OCI-LY1 (cell line): ENCODE results near the gene CSNK1A1.

Experiments
- H2AFZ ChIP-seq: fragments of 200-600 bp; sonication (generic), shearing (Covaris generic); 2 replicates; pipeline ENCODE4 v1.6.0; 2014; ENCODE audit warnings: antibody characterized with exemption, mild to moderate bottlenecking, low read length
- H3F3A ChIP-seq: fragments of 200-600 bp; sonication (generic), shearing (Covaris generic); 2 replicates; pipeline ENCODE4 v1.6.0; 2014; ENCODE audit warnings: mild to moderate bottlenecking, antibody characterized with exemption, low read length, moderate library complexity; ENCODE audit not compliant: insufficient read depth
- H3K27ac ChIP-seq: fragments of 200-600 bp; sonication (generic); 2 replicates; pipeline ENCODE4 v1.5.1; 2014; ENCODE audit warnings: low read length, mixed run types, mild to moderate bottlenecking, low read depth; ENCODE audit not compliant: poor library complexity, severe bottlenecking
- H3K27me3 ChIP-seq: fragments of 200-600 bp; sonication (generic); 2 replicates; pipeline ENCODE4 v1.6.0; 2014; ENCODE audit warnings: antibody characterized with exemption, mild to moderate bottlenecking, low read length, moderate library complexity; ENCODE audit not compliant: insufficient read depth
- H3K36me3 ChIP-seq: fragments of 200-600 bp; sonication (generic); 2 replicates; pipeline ENCODE4 v1.6.1; 2014; ENCODE audit warnings: mild to moderate bottlenecking, antibody characterized with exemption, low read length, moderate library complexity, mixed read lengths; ENCODE audit not compliant: insufficient read depth
- H3K4me1 ChIP-seq: fragments of 200-600 bp; sonication (generic); 2 replicates; pipeline ENCODE4 v1.5.1; 2014; ENCODE audit warnings: mild to moderate bottlenecking, low read length, moderate library complexity; ENCODE audit not compliant: insufficient read depth, severe bottlenecking
- H3K4me2 ChIP-seq: fragments of 200-600 bp; sonication (generic), shearing (Covaris generic); 2 replicates; pipeline ENCODE4 v1.6.1; 2014; ENCODE audit warnings: low read length
- H3K4me3 ChIP-seq: fragments of 200-600 bp; sonication (generic); 2 replicates; pipeline ENCODE4 v1.5.1; 2014; ENCODE audit warnings: low read length, low read depth, mild to moderate bottlenecking, mixed read lengths; ENCODE audit not compliant: poor library complexity, severe bottlenecking
- H3K79me2 ChIP-seq: fragments of 200-600 bp; shearing (Covaris generic); 2 replicates; pipeline ENCODE4 v1.6.1; 2016; ENCODE audit warnings: mixed run types, low read length, mixed read lengths; ENCODE audit not compliant: insufficient read depth
- H3K9ac ChIP-seq: fragments of 200-600 bp; sonication (generic), shearing (Covaris generic); 2 replicates; pipeline ENCODE4 v1.6.1; 2014; ENCODE audit warnings: mild to moderate bottlenecking, low read length, mixed read lengths
- H3K9me2 ChIP-seq: fragments of 200-600 bp; sonication (generic), shearing (Covaris generic); 2 replicates; pipeline ENCODE4 v1.6.1; 2014; ENCODE audit warnings: low read depth, mild to moderate bottlenecking, low read length, mixed read lengths
- H3K9me3 ChIP-seq: fragments of 200-600 bp; shearing (Covaris generic); 2 replicates; pipeline ENCODE4 v1.6.1; 2014; ENCODE audit warnings: low read length, mixed read lengths
- H4K20me1 ChIP-seq: fragments of 200-600 bp; sonication (generic), shearing (Covaris generic); 2 replicates; pipeline ENCODE4 v1.6.0; 2016; ENCODE audit warnings: mild to moderate bottlenecking, low read length; ENCODE audit not compliant: insufficient read depth
- CTCF ChIP-seq: fragments of 200-600 bp; sonication (generic), shearing (Covaris generic); IDR thresholded peaks from 2 replicates; pipeline ENCODE4 v1.5.1; 2017; ENCODE audit warnings: mild to moderate bottlenecking, antibody characterized with exemption, low read length, moderate library complexity, mixed read lengths
- EZH2 ChIP-seq: fragments of 200-600 bp; sonication (generic), shearing (Covaris generic); IDR thresholded peaks from 2 replicates; pipeline ENCODE4 v1.8.0; 2017; ENCODE audit warnings: borderline replicate concordance, mixed run types, mild to moderate bottlenecking, antibody characterized with exemption, low read length, moderate library complexity, mixed read lengths

The CSNK1A1 gene

GRCh38 chr5:149551227-149552037 is at the start of gene CSNK1A1:
Gene CSNK1A1, minus strand, starts transcription at chr5:149551439. Its CDS starts 475 bp downstream, at chr5:149550964.
- Histone ChIP-seq H3K9me3 (no peaks in the 10 kb centered on the region), H3F3A (no peaks in the 10 kb centered on the region), H3K79me2 (peaks cover 45% of the 10 kb centered on the region), H4K20me1 (no peaks in the 10 kb centered on the region), H3K9ac (peak within 1 kb of the TSS; percentile 97), H3K9me2 (no peaks in the 10 kb centered on the region), H3K27me3 (no peaks in the 10 kb centered on the region), H3K27ac (peak within 1 kb of the TSS; percentile 87), H3K4me2 (peak within 1 kb of the TSS; percentile 96), H3K4me3 (peak within 1 kb of the TSS; percentile 94), H2AFZ (no peak within 1 kb of the TSS), H3K36me3 (peaks cover 46% of the 10 kb centered on the region), H3K4me1 (peaks cover 33% of the 10 kb centered on the region)
- TF ChIP-seq EZH2 (no peak), CTCF (peak; percentile 85)

GRCh38 chr5:149600932-149601331 is 49.7 kb upstream of the CSNK1A1 start:
- TF ChIP-seq EZH2 (no peak), CTCF (no peak)
- Histone ChIP-seq H3K9ac (no peak overlapping the region), H3K9me2 (no peaks in the 10 kb centered on the region), H3K4me1 (peaks cover 2% of the 10 kb centered on the region), H3K9me3 (no peaks in the 10 kb centered on the region), H3K79me2 (no peaks in the 10 kb centered on the region), H3K4me3 (no peak overlapping the region), H3K36me3 (no peaks in the 10 kb centered on the region), H3F3A (no peaks in the 10 kb centered on the region), H4K20me1 (no peaks in the 10 kb centered on the region), H3K27ac (no peak overlapping the region), H3K27me3 (no peaks in the 10 kb centered on the region), H3K4me2 (no peak overlapping the region), H2AFZ (no peak overlapping the region)

GRCh38 chr5:149599375-149599774 is 48.1 kb upstream of the CSNK1A1 start:
- Histone ChIP-seq H3K27me3 (no peaks in the 10 kb centered on the region), H3K9me3 (no peaks in the 10 kb centered on the region), H4K20me1 (no peaks in the 10 kb centered on the region), H3K4me1 (no peaks in the 10 kb centered on the region), H3K9ac (no peak overlapping the region), H3K9me2 (no peaks in the 10 kb centered on the region), H3K36me3 (no peaks in the 10 kb centered on the region), H3K4me3 (no peak overlapping the region), H3F3A (no peaks in the 10 kb centered on the region), H3K27ac (no peak overlapping the region), H2AFZ (no peak overlapping the region), H3K4me2 (no peak overlapping the region), H3K79me2 (no peaks in the 10 kb centered on the region)
- no peak for TF ChIP-seq CTCF
- no peak for TF ChIP-seq EZH2
